Motor neuron (in vitro differentiated cells): ENCODE measurements around the gene SMIM12. TPM values are rescaled to one million over a fixed set of nuclear protein-coding genes. Genes with fewer than 3 reads are reported as not detected.

ENCODE experiments used
- ATAC-seq, 8 experiments: fragments of 200-7000 bp; cut with Tn5 transposase; replicated peaks in 6 of 8; 2 replicates each; pipeline ENCODE4 v1.8.0; 2021; ENCODE audit warnings: mild to moderate bottlenecking in 8 of 8, moderate library complexity in 8 of 8
- H3K27ac ChIP-seq, 2 donors: fragments of 250-450 bp; sonication (Bioruptor Pico); 2 replicates each; pipeline ENCODE4 v1.9.0; 2021; ENCODE audit warnings: antibody characterized with exemption in 2 of 2, mild to moderate bottlenecking in 2 of 2, moderate library complexity in 1 of 2
- H3K4me1 ChIP-seq, 2 donors: fragments of 250-450 bp; sonication (Bioruptor Pico); replicated peaks in 1 of 2; 2 replicates each; pipeline ENCODE4 v1.6.1; 2021; ENCODE audit warnings: antibody characterized with exemption in 2 of 2, mild to moderate bottlenecking in 2 of 2, moderate library complexity in 1 of 2
- H3K4me3 ChIP-seq, 5 donors: fragments of 250-450 bp; sonication (Bioruptor Pico); 2 replicates each; pipeline ENCODE4 v1.9.0; 2021; ENCODE audit warnings: antibody characterized with exemption in 5 of 5, mild to moderate bottlenecking in 5 of 5, moderate library complexity in 4 of 5
- WGBS, 10 experiments: fragments of 450-650 bp; shearing (Covaris generic); methylation state at CpG; one replicate each; pipeline ENCODE4 v1.0.0; 2022; 5-methylcytosine and 5-hydroxymethylcytosine counted together
- in situ Hi-C, 9 experiments: fragments of 400-800 bp; cut with MboI; loops; one replicate each; pipeline ENCODE4 v1.15.0; 2021; ENCODE audit warnings: low sequenced_read_pairs in 9 of 9, low pct_unique_long_range_greater_than_20kb in 2 of 9; ENCODE audit not compliant: unreplicated experiment in 9 of 9
- total RNA-seq, 8 experiments: library from RNA; unstranded; fragments of 300-600 nt; gene quantifications; 2 replicates each; pipeline versions ENCODE4 v1.2.3 to v1.2.4, GENCODE V29; 2022

The SMIM12 gene
- total RNA-seq, 8 experiments from 2014 or later: 11.3 to 34.4 (median 24.5) TPM

DNA sequence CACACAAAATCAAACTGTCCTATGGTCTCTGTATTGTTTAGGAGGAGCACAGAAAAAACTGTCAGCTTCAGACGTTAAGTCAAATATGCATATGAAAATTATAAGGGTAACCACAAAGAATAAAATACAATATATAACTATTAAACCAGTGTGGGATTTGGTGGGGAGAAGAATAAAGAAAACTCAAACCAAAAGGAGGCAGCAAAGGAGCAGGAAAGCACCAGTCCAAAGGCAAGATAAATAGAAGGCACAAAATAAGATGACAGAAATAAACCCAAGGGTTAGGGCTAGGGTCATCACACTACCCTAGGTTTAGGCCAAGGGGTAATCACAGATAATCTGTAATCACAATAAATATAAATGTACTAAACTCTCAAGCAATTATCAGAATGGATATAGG lies 37.1 kb upstream of the SMIM12 start:
- ATAC-seq: peak in 1 of 8 experiments; percentile 59
- 0 to 100% (median 39%) methylated on average over 1 of the region's 1 CpG; no CpG with 5 or more reads in 2 of the 10 experiments for WGBS, 10 experiments
- no peak overlapping the region for H3K4me3 ChIP-seq
- in situ Hi-C loops: no loop called here
- H3K27ac ChIP-seq: no peak overlapping the region
- no peaks in the 10 kb centered on the region for H3K4me1 ChIP-seq

DNA sequence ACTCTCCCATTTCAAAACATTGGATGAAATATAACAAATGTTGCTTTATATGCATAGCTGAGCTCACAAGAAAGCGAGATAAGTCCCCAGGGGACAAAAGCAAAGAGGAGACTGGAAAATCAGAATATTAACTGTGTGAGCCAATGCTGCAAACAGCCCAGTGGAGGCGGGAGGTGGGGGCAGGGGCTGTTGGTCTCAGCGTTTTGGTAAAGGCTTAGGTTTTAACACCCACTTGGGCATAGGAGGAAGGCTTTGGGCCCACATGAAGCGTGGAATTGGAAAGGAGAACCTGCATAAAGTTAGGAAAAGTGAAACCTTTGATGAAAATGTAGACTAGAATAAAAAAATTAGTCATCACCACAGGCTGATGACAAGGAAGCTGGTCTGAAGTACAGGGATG lies 30.2 kb upstream of the SMIM12 start:
- in situ Hi-C loops: no loop called here
- WGBS, 10 experiments: 9 to 86% (median 63%) methylated on average over 1 to 4 of the region's 4 CpGs; no CpG with 5 or more reads in 1 of the 10 experiments
- Histone ChIP-seq H3K4me3 (no peak overlapping the region), H3K4me1 (peaks cover 0 to 4% of the 10 kb centered on the region in 2 donors), H3K27ac (no peak overlapping the region)
- no peak for ATAC-seq

DNA sequence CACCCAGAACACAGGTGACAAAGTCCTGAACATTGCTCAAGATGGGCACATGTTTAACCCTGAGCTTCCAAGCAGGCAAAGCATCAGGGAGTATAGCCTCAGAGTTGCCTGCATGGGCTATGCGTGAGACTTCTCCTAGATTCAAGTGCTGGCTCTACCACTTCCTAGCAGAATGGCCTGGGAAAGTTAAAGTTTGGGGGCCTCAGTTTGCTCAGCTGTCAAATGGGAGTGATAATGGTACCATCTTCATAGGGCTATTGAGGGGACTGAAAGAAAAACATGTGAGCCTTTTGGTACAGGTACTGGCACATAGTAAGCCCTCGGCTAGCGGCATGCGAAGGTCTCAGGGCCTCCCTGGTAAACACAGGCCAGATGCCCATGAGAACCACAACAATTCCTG lies 28.0 kb upstream of the SMIM12 start:
- Histone ChIP-seq H3K4me1 (peaks cover 0 to 4% of the 10 kb centered on the region in 2 donors), H3K27ac (no peak overlapping the region), H3K4me3 (no peak overlapping the region)
- in situ Hi-C loops: no loop called here
- ATAC-seq: no peak
- WGBS, 10 experiments: 89 to 100% (median 93%) methylated on average over 2 to 4 of the region's 4 CpGs; no CpG with 5 or more reads in 3 of the 10 experiments

DNA sequence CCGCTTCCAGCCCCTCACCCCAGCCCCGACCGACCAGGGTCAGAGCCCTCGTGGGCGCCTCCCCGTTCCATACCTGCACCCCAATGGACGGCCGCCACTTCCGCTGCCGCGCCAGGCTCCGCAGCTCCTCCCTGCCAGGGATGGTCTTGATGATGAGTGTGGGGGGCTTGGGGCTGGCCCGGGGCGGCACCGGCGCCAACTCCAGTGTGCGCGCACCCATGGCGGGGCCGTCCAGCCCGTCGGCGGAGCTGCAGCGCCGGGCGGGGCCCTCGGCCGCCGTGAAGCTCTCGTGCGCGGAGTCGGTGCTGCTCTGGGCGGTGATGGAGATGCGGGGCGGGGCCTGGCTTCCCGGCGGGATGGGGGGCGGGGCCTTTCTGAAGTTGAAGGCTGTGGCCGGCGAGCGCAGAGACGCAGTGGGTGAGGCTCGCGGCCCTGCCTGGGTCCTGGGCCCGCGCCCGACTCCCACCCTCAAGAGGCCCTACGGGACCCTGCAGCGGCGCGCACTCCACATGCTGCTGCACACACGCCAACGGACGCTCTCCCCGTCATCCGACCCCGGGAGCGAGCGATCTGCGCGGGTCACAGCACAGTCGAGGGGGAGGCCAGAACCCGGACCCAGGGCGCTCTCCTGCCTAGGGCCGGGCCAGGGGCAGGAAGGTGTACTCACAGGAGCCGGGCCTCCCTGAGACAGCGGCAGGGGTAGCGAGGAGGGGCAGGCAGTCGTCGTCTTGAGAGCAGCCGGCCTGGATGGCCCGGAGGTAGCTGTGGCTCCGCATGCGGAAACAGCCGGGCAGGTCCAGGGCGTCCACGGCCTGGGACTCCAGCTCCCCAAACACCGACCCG lies 26.1 kb upstream of the SMIM12 start:
- Histone ChIP-seq H3K4me3 (peak overlapping the region; percentile 14 to 25 (median 19)), H3K4me1 (peaks cover 0 to 4% of the 10 kb centered on the region in 2 donors), H3K27ac (no peak overlapping the region)
- 0 to 13% (median 2%) methylated on average over 1 to 20 of the region's 80 CpGs; no CpG with 5 or more reads in 5 of the 10 experiments for WGBS, 10 experiments
- in situ Hi-C loops: no loop called here
- peak; percentile 95 to 98 (median 98) for ATAC-seq

DNA sequence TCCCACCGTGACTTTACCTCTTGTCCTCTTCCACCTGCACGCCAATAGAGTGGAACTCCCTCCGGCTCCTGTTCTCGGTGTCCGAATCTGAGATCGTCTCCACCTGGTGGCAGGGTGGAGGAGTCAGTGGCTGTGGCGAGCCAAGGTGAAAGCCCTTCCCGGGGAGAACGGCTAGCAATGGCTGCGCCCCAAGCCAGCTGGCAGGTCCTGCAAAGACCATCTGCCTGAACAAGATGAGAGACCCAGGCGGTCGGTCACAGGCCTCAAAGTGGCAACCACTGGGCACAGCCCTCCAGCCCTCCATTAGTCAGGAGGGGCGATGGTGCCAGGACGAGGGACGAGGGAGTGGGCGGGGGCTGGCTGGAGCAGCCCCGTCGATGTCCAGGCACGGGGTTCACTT lies 25.4 kb upstream of the SMIM12 start:
- 0 to 60% (median 44%) methylated on average over 1 to 10 of the region's 19 CpGs; no CpG with 5 or more reads in 4 of the 10 experiments for WGBS, 10 experiments
- H3K27ac ChIP-seq: no peak overlapping the region
- H3K4me3 ChIP-seq: no peak overlapping the region
- no peak for ATAC-seq
- in situ Hi-C loops: no loop called here
- peaks cover 0 to 4% of the 10 kb centered on the region in 2 donors for H3K4me1 ChIP-seq

DNA sequence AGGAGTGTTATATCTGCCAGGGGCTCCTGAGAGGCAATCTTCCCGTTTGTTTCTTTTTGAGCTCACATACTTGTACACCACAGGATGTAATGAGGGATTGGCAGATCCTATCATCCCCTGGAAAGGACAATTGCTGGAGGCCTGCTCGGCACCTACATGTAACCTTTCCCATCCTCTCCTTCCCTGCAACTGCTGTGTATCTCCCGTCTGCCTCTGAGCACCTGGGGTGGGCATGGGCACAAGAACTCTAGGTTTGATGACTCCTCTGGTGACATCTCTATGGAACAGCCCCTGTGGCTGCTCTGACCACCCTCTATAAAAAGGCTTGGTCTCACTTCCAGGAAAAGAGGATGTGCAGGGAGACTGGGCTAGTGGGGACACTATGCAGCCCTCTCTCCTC lies 25.0 kb upstream of the SMIM12 start:
- Histone ChIP-seq H3K4me1 (peaks cover 0 to 4% of the 10 kb centered on the region in 2 donors), H3K4me3 (no peak overlapping the region), H3K27ac (no peak overlapping the region)
- no peak for ATAC-seq
- in situ Hi-C loops: no loop called here
- WGBS, 10 experiments: 0 to 100% (median 74%) methylated on average over 1 to 3 of the region's 3 CpGs; no CpG with 5 or more reads in 3 of the 10 experiments

DNA sequence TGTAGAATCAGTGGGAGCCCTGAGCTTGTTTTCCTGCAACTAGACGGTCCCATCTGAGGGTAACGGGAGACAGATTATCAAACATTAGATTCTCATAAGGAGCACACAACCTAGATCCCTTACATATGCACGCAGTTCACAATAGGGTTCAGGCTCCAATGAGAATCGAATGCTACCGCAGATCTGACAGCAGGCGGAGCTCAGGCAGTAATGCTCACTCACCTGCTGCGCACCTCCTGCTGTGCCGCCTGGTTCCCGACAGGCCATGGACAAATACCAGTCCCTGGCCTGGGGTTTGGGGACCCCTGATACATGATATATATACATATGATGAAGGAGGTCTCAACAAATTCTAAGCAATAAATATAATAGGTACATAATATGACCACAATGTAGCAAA lies 19.7 kb upstream of the SMIM12 start:
- no peak for ATAC-seq
- in situ Hi-C loops: no loop called here
- no peak overlapping the region for H3K4me3 ChIP-seq
- H3K4me1 ChIP-seq: no peaks in the 10 kb centered on the region
- H3K27ac ChIP-seq: no peak overlapping the region
- 20 to 90% (median 56%) methylated on average over 2 to 9 of the region's 9 CpGs; no CpG with 5 or more reads in 2 of the 10 experiments for WGBS, 10 experiments

DNA sequence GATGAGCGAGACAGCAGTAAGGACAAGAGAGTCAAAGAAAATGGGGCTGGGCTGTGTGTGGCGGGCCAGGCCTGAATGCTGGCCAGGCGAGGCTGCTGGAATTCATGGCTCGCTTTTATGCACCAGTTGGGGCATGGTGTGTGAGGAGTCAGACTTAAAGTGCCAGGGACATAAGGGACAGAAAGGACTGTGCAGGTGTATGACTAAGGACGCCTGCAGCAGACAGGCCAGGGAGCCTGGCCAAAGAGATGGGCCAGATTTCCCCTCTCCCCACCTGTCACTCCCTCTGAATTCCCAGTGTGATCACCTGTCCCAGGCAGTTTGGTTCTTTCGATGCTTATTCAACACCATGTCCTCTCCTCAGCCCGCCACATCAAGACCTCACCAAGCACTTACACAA lies 16.9 kb upstream of the SMIM12 start:
- WGBS, 10 experiments: 0 to 91% (median 80%) methylated on average over 1 to 7 of the region's 7 CpGs; no CpG with 5 or more reads in 4 of the 10 experiments
- no peaks in the 10 kb centered on the region for H3K4me1 ChIP-seq
- no peak overlapping the region for H3K27ac ChIP-seq
- in situ Hi-C loops: no loop called here
- no peak for ATAC-seq
- no peak overlapping the region for H3K4me3 ChIP-seq

DNA sequence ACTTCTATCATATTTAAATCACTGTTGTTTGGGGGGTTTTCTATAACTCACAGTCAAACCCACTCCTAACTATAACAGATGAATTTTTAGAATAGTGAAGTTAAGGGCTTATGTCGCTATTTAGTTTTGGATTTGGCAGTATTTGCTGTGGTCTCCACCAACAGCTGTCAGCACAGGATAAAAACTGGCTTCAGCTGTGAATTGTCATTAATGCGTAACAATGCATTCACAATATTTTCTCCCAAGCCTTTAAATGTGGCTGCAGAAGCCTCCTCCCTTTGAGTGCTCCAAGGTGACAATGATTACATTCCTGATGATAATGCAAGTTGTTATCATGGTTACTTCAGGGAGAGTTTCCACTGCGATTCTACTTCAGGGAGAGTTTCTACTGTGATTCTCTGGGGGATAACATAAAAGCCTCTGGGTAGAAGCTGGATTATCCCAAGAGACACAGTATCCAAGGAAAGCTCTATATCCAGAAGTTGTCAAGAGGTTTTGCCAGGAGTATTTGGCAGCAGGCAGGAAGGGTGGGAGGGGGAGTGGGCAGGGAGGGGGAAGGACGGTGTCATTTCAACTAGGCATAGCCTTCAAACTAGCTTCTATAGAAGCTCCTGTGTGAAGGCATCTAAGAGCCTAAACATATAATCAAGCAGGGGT lies 14.9 kb upstream of the SMIM12 start:
- no peak overlapping the region for H3K27ac ChIP-seq
- WGBS, 10 experiments: 7 to 100% (median 88%) methylated on average over 1 to 3 of the region's 4 CpGs; no CpG with 5 or more reads in 1 of the 10 experiments
- in situ Hi-C loops: no loop called here

DNA sequence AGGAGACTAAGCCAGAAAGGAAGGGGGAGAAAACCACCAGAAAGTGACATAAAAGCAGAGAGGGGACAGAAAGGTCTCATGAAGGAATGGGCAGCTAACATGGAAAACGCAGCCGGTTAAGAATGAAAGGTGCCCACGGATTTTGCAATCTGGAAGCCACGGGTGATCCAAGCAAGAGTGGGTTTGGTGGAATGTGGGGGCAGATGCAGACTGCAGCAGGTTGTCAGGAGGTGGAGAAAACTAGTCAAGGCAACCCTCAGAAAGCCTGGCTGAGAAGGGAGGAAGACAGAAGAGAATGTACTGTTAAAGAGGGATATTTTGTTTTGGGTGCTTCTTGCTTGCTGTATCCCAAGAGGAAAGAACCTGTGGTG lies 12.6 kb upstream of the SMIM12 start:
- Histone ChIP-seq H3K4me3 (no peak overlapping the region), H3K4me1 (peaks cover 4 to 10% of the 10 kb centered on the region in 2 donors), H3K27ac (no peak overlapping the region)
- 44 to 74% (median 60%) methylated on average over 2 to 4 of the region's 4 CpGs; no CpG with 5 or more reads in 2 of the 10 experiments for WGBS, 10 experiments
- ATAC-seq: no peak
- in situ Hi-C loops: no loop called here

More for the DNA sequence above, 14.9 kb upstream of the SMIM12 start:
- H3K4me3 ChIP-seq: no peak overlapping the region
- H3K4me1 ChIP-seq: peaks cover 4 to 10% of the 10 kb centered on the region in 2 donors
- peak in 1 of 8 experiments; percentile 56 for ATAC-seq

DNA sequence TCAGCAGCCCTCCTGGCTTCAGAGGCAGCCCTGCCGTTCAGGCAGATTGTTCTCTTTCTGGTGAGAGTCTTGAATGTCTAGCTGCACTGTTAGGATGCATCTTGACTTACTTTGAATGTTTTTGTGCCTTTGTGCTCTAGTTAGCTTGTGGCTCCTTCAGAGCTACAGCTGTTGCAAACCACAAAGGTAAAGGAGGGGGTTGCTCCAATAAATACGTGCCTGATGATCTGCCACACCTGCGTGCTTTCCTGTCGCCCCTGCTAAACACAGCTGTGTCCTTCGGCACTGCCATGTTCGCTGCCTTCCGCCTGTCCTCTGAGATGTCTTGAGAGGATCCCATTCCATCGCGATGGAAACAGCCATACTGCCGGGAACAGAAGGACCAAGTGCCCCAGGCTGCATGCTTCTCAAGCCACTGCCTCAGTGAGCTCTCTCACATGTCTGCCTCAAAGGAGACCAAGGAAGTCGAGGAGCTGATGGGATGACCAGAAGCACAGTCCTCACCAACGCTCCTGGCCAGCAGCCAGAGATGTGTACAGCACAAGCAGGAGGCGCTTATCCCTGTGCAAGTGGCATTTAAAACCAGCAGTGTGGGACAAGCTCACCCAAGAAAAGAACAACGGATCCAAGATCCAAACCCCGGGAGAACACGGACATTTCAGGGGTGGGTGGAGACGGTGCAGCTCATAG lies 12.0 kb upstream of the SMIM12 start:
- ATAC-seq: no peak
- H3K4me1 ChIP-seq: peaks cover 4 to 10% of the 10 kb centered on the region in 2 donors
- WGBS, 10 experiments: 35 to 81% (median 68%) methylated on average over 2 to 17 of the region's 17 CpGs
- no peak overlapping the region for H3K27ac ChIP-seq
- in situ Hi-C loops: no loop called here
- H3K4me3 ChIP-seq: no peak overlapping the region

DNA sequence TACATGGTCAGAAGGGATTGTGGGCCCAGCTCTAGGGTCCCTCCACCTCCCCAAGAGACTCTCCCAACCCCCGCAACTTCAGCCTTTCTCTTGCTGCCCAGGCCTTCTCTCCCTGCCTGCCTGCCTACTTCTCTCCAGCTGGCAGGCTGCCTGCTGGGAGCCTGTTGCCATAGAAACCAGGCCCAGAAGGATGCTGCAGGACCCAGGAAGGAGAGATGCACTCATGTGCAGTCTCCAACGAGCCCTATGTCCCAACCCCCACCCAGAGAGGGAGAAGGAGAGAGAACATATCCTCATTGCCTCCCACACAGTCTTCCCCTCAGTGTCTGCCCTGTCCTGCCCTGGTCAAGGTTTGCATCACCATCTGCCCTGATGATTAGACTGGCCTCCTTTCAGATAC lies 10.8 kb upstream of the SMIM12 start:
- no peak overlapping the region for H3K4me3 ChIP-seq
- 25 to 80% (median 44%) methylated on average over 1 to 2 of the region's 2 CpGs; no CpG with 5 or more reads in 6 of the 10 experiments for WGBS, 10 experiments
- in situ Hi-C loops: no loop called here
- peak in 5 of 8 experiments; percentile 28 to 63 (median 56) for ATAC-seq
- H3K27ac ChIP-seq: peak overlapping the region in 1 of 2 donors; percentile 29
- H3K4me1 ChIP-seq: peaks cover 7 to 13% of the 10 kb centered on the region in 2 donors

DNA sequence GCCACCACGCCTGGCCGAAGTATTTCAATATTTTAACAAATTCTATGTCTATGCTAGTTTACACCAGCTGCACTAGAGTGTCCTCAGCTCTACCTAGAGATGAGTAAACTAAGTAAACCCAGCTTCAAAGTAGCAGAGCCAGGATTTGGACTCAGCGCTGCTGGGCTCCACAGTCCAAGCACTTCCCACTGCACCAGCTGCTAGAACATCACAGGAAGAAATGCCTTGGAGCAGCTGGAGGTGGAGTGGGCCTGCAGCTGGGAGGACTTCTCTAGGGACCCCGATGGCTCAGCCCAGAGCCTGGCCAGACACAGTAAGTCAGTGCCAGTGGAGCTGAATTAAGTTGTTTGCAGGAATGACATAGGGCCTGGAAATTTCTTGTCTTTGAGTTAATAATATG lies 10.2 kb upstream of the SMIM12 start:
- in situ Hi-C loops: no loop called here
- WGBS, 10 experiments: 43 to 100% (median 97%) methylated on average over 1 to 4 of the region's 4 CpGs; no CpG with 5 or more reads in 4 of the 10 experiments
- no peak for ATAC-seq
- no peak overlapping the region for H3K27ac ChIP-seq
- peaks cover 7 to 13% of the 10 kb centered on the region in 2 donors for H3K4me1 ChIP-seq
- no peak overlapping the region for H3K4me3 ChIP-seq
